ENCODE data around the gene DUSP3.
"Not testable (repeated sequence)": the region's sequence is repeated elsewhere in the genome, so short reads cannot be mapped to it uniquely, and the experiment has no call there.

DNA sequence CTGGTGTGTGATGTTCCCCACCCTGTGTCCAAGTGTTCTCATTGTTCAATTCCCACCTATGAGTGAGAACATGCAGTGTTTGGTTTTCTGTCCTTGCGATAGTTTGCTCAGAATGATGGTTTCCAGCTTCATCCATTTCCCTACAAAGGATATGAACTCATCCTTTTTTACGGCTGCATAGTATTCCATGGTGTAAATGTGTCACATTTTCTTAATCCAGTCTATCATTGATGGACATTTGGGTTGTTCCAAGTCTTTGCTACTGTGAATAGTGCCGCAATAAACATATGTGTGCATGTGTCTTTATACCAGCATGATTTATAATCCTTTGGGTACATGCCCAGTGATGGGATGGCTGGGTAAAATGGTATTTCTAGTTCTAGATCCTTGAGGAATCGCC, 13.9 kb upstream of the DUSP3 start:
- TF ChIP-seq, protein P1, sequence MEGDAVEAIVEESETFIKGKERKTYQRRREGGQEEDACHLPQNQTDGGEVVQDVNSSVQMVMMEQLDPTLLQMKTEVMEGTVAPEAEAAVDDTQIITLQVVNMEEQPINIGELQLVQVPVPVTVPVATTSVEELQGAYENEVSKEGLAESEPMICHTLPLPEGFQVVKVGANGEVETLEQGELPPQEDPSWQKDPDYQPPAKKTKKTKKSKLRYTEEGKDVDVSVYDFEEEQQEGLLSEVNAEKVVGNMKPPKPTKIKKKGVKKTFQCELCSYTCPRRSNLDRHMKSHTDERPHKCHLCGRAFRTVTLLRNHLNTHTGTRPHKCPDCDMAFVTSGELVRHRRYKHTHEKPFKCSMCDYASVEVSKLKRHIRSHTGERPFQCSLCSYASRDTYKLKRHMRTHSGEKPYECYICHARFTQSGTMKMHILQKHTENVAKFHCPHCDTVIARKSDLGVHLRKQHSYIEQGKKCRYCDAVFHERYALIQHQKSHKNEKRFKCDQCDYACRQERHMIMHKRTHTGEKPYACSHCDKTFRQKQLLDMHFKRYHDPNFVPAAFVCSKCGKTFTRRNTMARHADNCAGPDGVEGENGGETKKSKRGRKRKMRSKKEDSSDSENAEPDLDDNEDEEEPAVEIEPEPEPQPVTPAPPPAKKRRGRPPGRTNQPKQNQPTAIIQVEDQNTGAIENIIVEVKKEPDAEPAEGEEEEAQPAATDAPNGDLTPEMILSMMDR (IDR thresholded peaks at IDR 0.05) = not testable (repeated sequence)
- not testable (repeated sequence) for TF ChIP-seq POLR2AphosphoS5, EP300 (IDR thresholded peaks at IDR 0.05)

Measured in sigmoid colon (tissue), 4 donors.